Activated CD8-positive, alpha-beta memory T cell treated with anti-CD3 and anti-CD28 coated beads, Interleukin-2, amount 50 U/mL, for 4 hours (primary cell): Measurements from ENCODE around the gene STAC2.
"Not testable (repeated sequence)": the region's sequence is repeated elsewhere in the genome, so short reads cannot be mapped to it uniquely, and the experiment has no call there.

Source experiments
- DNase-seq: peaks from one replicate; pipeline ENCODE4 v3.0.0-alpha.2; 2020

The STAC2 gene

GRCh38 chr17:39225308-39225958 lies at the start of gene STAC2:
STAC2 (minus strand) TSS chr17:39225945; CDS start chr17:39225502, 443 bp downstream.
- DNase-seq: no peak

GRCh38 chr17:39271546-39271945 lies 45.8 kb upstream of the STAC2 start:
- DNase-seq: no peak

GRCh38 chr17:39270923-39271322 lies 45.2 kb upstream of the STAC2 start:
- DNase-seq: no peak

- DNase-seq: no peak
These were observed 38.4 kb upstream of the STAC2 start for GRCh38 chr17:39264119-39264518.

GRCh38 chr17:39261286-39261685 lies 35.5 kb upstream of the STAC2 start:
- peak; percentile 32 for DNase-seq

GRCh38 chr17:39252788-39253460 lies 27.2 kb upstream of the STAC2 start:
- DNase-seq: no peak

- no peak for DNase-seq
These were observed 26.3 kb upstream of the STAC2 start for GRCh38 chr17:39251997-39252396.

- not testable (repeated sequence) for DNase-seq
These were observed 24.3 kb upstream of the STAC2 start for GRCh38 chr17:39250076-39250475.

- DNase-seq: peak; percentile 1
These were observed 20.5 kb upstream of the STAC2 start for GRCh38 chr17:39246274-39246673.

- peak; percentile 92 for DNase-seq
These were observed 19.1 kb upstream of the STAC2 start for GRCh38 chr17:39244600-39245570.

GRCh38 chr17:39244016-39244599 lies 18.4 kb upstream of the STAC2 start:
- peak; percentile 13 for DNase-seq

GRCh38 chr17:39243155-39243554 lies 17.4 kb upstream of the STAC2 start:
- DNase-seq: peak; percentile 1

- DNase-seq: no peak
These were observed 14.9 kb upstream of the STAC2 start for GRCh38 chr17:39240631-39241030.

GRCh38 chr17:39239640-39240314 lies 14.0 kb upstream of the STAC2 start:
- DNase-seq: peak; percentile 67

- DNase-seq: peak; percentile 77
These were observed 12.7 kb upstream of the STAC2 start for GRCh38 chr17:39238311-39238972.

GRCh38 chr17:39237586-39237985 lies 11.8 kb upstream of the STAC2 start:
- no peak for DNase-seq

GRCh38 chr17:39236981-39237441 lies 11.3 kb upstream of the STAC2 start:
- no peak for DNase-seq

GRCh38 chr17:39236450-39236927 lies 10.7 kb upstream of the STAC2 start:
- DNase-seq: no peak

- DNase-seq: peak; percentile 34
These were observed 10.1 kb upstream of the STAC2 start for GRCh38 chr17:39235555-39236449.
